GM21786 (cell line): ENCODE data around the gene ERRFI1.

Experiments
- ATAC-seq: cut with Tn5 transposase; IDR thresholded peaks from one replicate; pipeline ENCODE4 v1.9.1; 2021; ENCODE audit not compliant: unreplicated experiment

Gene ERRFI1

DNA sequence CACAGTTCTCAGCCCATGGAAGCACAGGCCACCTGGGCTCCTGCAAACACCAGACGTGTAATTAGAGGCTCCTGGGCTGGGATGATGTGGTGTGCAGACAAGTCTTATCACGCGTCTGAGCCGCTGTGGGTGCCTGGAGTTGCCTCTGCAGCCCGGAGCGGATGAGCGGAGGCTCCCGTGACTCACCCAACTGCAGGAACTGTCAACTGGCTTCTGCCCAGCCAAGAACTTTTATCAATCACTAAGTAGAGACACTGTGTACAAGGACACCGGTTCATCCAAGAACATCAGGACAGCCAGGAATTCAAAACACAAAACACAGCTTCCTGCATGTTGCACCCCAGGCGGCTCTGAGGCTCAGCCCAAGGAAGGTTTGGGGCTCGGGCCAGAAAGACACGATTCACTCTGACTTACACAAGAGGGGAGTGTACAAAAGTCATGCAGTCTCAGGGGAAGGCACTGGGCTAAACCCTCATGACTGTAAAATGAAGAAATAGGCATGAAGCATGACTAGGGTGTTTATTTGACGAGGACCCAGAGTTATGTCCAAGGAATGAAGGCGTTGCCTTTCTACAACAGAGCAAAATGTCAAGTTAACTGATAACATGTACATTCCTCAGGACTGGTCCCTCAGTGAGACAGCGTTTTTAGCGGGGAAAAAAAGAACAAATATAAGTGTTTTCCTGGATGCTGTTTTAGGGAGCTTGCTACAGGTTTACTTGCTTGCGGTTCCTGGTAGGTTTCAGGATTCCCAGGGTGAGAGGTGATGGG lies 21.1 kb downstream of the ERRFI1 start:
- no peak for ATAC-seq

DNA sequence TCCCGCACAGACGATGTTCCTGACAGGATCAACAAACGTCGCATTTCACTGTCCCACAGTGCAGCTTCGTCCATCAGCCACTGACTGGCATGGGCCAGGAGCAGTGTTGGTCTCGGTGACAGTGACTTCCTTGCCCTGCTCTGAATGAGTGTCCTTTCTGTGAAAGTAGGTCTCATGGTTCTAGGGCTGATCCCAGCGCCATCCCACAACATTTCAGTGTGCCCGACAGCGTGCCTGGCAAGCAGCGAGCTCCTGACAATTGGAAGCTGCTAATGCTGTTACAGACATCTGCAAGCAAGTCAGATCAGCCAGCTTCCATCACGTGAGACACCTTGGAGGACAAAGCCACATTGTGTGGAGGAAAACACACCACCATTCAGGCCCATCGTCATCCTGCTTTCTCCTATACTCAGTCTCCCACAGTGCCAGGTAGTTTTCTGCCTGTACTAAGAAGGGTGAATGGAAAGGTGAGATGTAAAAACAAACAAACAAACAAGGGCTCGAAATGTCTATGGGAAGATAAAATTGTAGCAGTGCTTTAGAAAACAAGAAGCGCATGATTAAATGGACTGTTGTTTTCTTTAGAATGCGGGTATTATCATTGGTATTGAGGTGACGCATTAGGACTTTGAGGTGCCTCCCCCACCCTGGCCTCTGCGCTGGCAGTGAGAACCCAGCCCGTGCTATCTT lies 21.9 kb downstream of the ERRFI1 start:
- no peak for ATAC-seq

GRCh38 chr1:8003438-8004112 lies 22.5 kb downstream of the ERRFI1 start:
- ATAC-seq, result no peak

DNA sequence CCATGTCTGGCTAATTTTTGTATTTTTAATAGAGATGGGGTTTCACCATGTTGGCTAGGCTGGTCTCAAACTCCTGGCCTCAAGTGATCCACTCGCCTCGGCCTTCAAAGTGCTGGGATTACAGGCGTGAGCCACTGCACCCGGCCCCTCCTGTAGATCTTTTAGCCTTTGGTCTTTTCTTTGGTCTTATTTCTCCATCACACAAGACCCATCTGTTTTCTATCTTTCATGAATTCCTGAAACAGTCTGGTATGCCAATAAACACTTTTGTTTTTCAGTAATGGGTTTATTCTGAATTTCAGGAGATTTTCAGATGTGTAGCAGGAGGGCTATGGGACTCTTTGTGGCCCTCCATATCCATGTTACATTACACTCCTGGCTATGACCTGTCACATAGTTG lies 23.2 kb downstream of the ERRFI1 start:
- no peak for ATAC-seq

DNA sequence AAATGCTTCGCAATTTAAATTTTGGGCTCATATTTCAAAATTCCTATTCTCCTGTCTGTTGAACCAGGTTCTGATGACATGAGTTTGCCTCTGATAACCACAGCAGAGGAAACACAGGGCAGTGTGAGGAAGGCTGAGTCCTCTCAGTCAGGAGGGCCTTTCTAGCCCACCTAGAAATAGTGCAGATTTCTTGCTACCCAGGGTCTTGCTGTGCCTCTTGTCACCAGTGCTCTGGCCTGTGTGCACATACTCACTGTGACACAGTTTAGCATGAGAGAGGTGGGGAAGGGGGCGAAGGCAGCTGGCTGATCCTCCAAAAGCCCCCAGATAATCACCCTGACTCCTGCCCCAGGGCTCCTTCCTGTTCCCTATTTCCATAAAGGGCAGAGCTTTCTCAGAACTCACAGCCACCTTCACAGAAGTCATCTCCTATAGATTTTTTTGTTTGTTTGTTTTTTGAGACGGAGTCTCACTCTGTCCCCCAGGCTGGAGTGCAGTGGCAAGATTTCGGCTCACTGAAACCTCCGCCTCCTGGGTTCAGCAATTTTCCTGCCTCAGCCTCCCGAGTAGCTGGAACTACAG lies 23.7 kb downstream of the ERRFI1 start:
- no peak for ATAC-seq

GRCh38 chr1:7995437-7995836 lies 30.7 kb downstream of the ERRFI1 start:
- ATAC-seq, result no peak

DNA sequence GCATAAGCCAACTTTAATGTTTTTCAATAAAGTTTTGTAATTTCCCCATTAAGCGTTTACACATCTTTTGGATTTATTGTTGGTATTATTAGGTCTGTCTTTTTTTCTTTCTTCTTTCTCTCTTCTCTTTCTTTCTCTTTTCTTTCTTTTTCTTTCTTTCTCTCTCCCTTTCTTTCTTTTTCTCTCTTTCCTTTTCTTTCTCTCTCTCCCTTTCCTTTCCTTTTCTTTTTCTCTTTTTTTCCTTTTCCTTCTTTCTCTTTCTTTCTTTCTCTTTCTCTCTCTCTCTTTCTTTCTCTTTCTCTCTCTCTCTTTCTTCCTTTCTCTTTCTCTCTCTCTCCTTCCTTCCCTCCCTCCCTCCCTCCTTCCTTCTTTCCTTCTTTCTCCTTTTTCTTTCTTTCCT lies 31.3 kb downstream of the ERRFI1 start:
- no peak for ATAC-seq

- ATAC-seq, result peak; percentile 86
Measured at GRCh38 chr1:7993593-7994479, 32.3 kb downstream of the ERRFI1 start.

DNA sequence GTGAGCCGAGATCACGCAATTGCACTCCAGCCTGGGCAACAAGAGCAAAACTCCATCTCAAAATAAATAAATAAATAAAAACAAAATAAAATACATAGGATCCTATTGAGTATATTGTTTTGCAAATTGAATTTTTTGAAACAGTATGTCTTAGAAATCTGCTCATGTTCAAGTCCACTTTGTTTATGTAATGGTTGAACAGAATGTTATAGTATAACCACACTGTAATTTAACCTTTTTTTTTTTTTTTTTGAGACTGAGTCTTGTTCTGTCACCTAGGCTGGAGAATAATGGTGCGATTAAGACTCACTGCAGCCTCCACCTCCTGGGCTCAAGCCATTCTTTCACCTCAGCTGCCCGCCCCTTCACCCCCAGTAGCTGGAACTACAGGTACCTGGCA lies 33.2 kb downstream of the ERRFI1 start:
- ATAC-seq, result no peak

DNA sequence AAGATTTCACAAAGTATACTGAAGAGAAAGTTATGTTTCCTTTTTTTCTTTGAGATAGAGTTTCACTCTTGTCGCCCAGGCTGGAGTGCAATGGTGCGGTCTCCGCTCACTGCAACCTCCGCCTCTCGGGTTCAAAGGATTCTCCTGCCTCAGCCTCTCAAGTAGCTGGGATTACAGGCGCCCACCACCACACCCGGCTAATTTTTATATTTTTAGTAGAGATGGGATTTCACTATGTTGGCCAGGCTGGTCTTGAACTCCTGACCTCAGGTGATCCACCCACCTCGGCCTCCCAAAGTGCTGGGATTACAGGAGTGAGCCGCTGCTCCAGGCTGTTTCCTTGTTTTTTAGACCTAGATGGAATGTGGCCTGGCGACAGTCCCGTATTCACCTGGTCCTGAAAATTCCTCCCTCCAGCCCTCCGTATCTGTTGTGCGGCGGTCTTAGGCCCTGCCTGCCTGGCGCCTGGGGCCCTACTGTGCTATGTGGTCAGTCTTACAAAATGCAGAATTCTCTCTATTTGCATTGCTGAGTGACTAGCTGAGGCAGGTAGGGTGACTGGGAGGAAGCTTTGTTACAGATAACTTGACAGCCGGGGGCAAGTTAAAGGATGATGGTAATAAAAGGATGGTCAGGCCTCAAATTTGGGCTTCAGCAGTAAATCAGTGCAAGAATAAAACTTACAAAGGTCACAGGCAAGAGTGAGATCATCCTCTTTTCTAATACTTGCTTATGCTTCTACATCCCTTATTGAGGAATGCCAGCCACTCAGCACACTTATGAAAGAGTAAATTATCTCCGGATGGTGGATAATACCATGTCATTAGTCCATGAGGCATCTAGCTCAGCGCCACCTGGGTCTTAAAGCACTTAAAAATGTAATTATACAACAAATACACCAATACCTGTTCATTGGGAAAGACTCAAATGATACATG lies 34.3 kb downstream of the ERRFI1 start:
- ATAC-seq, result no peak

- ATAC-seq, result no peak
Measured at GRCh38 chr1:7989762-7990428, 36.2 kb downstream of the ERRFI1 start.

DNA sequence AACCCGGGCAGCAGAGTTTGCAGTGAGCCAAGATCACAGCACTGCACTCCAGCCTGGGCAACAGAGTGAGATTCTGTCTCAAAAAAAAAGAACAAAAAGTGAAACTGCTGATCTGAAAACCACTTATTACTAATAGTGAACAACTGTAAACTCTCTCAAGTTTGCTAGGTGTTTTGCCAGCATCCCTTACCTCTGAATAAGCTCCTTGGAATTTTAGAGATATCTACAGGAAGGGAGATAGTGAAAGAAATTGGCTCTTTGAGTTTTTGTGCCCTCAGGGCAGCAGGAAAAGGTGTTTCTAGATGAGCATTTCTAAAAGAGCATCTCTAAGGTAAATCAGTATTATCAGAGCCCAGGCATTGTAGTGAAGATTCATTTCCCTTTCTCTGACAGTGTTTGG lies 37.5 kb downstream of the ERRFI1 start:
- ATAC-seq, result no peak

DNA sequence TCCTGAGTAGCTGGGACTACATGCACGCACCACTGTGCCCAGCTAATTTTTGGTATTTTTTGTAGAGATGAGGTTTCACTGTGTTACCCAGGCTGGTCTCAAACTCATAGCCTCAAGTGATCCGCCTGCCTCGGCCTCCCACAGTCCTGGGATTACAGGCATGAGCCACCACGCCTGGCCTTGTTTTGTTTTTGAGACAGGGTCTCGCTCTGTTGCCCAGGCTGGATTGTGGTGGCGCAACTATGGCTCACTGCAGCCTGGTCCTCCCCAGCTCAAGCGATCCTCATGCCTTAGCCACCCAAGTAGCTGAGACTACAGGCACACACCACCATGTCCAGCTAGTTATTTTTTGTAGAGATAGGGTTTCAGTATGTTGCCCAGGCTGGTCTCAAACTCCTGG lies 38.6 kb downstream of the ERRFI1 start:
- no peak for ATAC-seq

- no peak for ATAC-seq
Measured at GRCh38 chr1:7985851-7986612, 40.1 kb downstream of the ERRFI1 start.

DNA sequence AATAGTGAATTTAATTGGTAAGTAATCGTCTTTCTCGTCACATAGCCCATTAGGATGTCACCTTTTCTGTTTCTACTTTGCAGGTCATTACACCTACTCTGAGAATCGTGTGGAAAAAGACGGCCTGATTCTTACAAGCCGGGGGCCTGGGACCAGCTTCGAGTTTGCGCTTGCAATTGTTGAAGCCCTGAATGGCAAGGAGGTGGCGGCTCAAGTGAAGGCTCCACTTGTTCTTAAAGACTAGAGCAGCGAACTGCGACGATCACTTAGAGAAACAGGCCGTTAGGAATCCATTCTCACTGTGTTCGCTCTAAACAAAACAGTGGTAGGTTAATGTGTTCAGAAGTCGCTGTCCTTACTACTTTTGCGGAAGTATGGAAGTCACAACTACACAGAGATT lies 41.3 kb downstream of the ERRFI1 start:
- no peak for ATAC-seq

DNA sequence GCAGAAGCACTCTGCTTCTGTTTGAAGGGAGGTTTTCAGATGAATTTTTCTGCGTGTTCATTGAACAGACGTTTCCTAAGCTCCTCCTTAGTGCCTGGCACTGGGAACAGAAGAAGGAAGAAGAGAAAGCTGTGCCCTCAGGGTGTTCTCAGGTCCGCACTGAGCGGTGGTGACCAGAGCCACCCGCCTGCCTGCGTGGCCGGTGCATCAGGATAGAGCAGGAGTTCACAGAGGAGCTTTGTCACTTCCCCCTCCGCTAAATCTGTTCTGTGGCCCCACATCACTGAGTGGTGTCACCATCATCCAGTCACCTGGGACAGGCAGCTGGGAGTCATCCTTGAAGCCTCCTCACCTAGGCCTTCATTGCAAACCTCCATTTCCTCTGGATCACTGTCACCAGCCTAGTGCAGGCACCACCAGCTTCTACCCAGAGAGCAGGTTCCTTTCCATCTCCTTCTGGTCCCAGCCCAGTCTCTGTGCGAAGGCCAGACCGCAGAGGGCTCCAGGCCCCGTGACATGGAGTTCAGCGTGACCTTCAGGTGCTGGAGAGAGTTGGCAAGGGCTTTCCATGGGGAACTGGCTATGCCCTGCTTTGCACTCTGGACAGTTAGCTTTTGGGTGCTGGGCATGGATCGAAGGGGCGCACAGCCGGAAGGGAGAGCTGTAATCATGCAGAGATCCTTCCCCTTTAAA lies 42.9 kb downstream of the ERRFI1 start:
- ATAC-seq, result no peak

GRCh38 chr1:7980984-7981383 lies 45.1 kb downstream of the ERRFI1 start:
- ATAC-seq, result no peak
